Measurements from ENCODE around the gene TMEM176A.
"Not testable (repeated sequence)": the region's sequence is repeated elsewhere in the genome, so short reads cannot be mapped to it uniquely, and the experiment has no call there.

The TMEM176A gene, protein sequence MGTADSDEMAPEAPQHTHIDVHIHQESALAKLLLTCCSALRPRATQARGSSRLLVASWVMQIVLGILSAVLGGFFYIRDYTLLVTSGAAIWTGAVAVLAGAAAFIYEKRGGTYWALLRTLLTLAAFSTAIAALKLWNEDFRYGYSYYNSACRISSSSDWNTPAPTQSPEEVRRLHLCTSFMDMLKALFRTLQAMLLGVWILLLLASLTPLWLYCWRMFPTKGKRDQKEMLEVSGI

DNA sequence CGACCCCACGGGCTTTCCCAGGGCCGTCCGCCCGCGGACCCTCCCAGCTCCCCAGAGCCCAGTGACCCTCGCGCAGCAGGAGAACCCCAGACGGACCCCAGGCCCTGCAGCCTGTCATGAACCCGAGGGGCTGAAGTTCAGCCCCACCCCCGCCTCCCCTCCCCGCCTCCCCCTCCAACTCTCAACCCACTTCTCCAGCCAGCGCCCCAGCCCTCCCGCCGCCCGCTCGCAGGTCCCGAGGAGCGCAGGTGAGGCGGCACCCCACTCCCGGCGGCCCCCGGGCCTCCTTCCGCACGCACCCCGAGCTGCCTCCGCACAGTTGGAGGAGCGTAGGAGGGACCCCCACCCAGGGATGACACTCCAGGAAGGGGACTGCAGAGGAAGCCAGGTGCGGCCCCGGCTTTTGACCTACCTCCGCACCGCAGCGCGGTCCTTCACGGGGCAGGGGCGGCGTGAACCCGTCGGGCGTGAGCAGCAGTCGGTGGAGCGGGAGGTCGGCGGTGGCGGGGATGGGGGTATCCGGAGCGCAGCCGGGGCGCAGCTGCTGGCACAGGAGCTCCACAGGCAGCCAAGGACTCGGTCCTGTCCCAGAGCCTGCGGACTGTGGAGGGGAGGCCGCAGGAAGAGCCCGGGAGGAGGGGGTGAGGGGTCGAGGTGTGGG, at the start of gene TMEM176A:
Gene TMEM176A, plus strand, starts transcription at position 189 of the 661 bp plus-strand sequence. CDS start 782 bp downstream, outside the sequence.
- no peak for DNase-seq

DNA sequence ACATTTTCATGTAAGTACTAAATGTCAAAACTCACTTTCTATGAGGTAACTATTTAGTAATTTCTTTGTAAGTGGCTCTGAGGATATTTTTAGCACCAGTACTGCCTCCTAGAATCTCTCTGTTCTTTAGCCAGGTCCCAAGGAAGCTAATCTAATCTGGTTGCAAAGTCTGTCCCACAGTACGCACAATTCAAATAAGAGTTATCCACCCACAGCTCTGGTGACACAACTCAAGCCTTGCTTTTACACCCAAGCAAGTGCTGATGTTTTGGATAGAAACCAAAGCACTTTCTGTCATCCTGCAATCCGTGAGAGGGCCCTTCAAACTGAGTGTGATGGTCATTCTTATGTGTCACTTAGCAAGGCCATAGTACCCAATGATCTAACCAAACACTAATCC, 48.9 kb upstream of the TMEM176A start:
- DNase-seq, result no peak

DNA sequence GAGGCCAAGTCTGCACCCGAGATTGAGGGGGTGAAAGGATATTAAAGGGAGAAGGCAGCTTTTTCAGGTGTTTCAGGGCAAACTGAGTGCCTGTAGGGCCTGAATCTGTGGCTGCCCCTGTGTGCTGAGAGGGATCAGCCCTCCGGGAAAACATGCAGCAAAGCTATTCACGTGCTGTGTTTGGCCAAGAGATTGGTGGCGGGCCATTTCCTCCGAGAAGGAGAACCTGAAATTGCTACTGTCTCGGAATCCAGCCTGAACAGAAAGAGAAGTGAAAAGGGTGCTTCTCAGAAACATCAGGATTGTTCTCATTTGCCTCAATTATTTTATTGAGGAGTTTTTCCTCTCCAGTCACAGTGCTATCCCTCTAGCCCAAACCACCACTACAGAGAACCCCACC, 47.3 kb upstream of the TMEM176A start:
- no peak for DNase-seq

DNA sequence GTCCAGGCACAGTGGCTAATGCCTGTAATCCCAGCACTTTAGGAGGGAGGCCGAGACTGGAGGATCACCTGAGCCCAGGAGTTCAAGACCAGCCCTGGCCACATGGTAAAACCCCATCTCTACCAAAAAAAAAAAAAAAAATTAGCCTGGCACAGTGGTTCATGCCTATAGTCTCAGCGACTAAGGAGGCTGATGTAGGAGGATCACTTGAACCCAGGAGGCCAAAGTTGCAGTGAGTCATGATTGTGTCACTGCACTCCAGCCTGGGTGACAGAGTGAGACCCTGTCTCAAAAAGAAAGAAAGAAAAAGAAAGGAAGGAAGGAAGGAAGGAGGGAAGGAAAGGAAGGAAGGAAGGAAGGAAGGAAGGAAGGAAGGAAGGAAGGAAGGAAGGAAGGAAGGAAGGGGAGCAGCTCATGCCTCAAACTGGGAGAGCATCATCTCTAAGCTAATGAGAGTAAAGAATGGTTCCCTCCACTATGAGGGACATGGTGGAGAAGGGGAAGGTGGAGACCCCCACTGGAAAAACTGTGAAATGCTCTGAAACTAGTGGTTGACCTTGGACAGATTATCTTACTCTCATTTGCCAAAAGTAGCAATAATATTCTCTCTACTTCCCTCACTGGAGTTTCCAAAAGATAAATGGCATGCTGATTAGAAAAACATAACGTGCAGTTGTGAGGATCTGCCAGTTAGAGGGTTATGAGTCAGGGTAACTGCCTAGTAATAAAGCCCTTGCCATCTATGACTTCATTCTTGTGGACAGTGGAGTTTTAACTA, 46.6 kb upstream of the TMEM176A start:
- no peak for DNase-seq

DNA sequence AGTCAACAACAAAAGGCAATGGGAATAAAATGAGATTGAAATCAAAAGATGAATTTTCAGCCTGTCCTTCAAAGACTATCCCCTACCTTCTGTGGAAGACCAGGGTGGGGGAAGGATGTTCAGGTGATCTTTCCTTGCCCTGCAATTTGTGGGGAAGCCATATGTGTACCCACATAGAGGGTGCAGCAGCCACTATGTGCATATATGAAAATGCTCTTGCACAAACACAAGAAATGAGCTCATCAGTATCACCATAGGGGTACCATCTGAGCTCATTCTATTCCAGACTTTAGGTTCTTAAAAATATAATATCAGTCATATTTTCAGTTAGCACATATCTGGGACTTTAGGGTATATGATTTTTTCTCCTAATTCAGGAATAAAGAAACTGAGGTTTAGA, 45.6 kb upstream of the TMEM176A start:
- no peak for DNase-seq

DNA sequence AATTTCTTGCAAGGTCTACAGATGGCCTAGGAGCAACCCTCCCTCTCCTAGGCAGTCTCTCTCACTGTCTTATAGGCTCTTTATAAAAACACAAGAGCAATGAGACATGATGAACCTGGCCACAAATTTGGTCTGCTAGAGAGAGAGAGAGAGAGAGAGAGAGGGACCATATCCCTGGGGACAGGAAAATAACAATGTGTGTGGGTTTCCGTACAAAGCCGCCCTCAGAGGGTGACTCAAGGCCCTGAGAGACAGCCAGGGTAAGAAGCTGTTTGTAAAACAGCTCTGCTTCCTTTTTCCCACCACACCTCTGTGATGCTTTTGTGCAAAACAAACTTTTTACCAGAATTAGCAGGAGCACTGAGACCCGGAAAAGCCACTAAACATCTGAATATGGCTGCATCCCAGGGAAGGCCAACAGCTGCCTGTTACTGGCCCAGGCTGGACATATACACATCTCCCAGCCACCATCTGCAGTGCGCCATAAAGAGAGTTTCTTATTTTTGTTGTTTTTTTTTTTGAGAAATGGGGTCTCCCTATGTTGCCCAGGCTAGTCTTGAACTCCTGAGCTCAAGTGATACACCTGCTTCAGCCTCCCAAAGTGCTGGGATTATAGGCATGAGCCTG, 45.0 kb upstream of the TMEM176A start:
- no peak for DNase-seq

DNA sequence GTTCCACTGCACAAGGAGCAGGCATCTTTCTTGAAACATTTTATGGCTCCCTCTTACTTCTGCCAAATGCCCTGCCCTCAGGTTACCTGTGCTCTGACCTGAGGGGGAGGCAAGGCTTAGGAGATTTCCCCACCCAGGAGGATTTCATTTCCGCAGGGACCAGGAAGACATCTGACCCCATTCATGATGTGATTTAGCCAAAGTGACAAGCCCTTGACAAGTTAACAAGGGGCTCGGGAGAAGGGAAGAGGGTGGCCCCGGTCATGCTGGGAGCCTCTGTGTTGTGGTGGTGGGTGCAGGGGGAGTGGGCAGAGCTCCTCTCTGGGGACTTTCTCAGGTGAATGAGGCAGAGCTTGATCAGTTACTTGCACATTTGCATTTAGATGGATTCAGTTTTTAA, 44.4 kb upstream of the TMEM176A start:
- no peak for DNase-seq

DNA sequence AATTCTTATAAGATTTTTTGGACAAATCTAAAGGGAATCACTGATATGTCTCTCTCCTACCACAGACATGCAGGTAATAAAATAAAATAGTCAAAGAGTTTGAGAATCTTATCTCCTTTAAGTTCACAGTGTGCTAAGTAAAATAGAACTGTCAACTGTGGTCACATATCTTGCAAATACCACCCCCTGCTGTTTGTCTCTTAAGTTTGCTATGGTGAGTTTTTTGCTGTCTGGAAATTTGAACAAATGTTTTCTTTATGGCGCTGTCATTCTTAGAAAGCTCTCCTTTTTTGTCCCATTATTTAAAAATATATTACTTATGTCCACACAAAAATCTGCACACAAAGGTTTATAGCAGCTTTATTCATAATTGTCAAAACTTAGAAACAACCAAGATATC, 43.7 kb upstream of the TMEM176A start:
- DNase-seq, result no peak

DNA sequence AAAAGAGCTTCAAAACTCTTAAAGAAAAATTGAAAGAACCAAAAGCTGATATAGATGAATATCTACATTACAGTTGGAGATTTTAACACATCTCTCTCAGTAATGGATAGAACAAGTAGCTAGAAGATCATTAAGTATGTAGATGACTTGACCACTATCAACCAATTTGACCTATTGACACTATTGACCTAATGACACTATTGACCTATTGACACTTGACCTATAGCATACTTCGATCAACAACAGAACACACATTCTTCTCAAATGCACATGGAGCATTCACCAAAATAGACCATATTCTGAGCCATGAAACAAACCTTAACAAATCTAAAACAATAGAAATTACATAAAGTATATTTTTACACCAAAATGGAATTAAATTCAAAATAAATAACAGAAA, 41.1 kb upstream of the TMEM176A start:
- no peak for DNase-seq

DNA sequence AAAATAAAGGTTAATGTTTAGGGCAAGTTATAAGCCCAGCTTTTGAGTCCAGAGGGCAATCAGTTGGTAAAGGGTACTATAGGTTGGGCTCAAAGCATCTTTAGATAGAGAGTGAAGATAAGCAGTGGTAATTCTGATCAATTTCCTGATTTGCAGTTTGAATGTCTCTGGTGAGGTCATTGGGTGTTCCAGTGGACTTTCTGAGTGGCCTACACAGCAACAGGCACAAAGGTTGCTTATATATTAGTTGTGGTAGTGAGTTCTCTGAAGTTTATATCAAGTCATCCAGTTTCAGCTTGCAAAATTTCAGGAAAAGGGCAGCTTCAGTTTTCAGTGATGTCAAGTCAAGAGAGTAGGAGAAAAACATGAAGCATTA, 34.2 kb upstream of the TMEM176A start:
- DNase-seq, result no peak

DNA sequence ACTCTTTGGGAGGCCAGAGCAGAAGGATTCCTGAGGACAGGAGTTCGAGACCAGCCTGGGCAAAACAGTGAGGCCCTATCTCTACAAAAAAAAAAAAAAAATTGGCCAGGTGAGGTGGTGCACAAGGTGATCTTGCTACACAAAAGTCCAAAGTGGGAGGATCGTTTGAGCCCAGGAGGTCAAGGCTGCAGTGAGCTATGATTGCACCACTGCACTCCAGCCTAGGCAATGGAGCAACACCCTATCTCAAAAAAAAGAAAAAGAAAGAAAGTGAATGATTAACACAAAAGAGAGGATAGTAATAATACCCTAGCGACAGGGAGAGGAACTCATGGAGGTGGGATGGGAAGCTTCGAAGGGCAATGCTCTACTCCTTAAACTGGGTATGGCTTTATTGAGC, 30.8 kb upstream of the TMEM176A start:
- no peak for DNase-seq

DNA sequence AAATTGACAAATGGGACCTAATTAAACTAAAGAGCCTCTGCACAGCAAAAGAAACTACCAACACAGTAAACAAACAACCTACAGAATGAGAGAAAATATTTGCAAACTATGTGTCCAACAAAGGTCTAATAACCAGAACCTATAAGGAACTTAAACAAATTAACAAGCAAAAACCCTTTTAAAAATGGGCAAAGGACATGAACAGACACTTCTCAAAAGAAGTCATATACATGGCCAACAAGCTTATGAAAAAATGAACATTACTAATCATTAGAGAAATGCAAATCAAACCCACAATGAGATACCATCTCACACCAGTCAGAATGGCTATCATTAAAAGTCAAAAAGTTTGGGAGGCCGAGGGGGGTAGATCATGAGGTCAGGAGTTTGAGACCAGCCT, 26.4 kb upstream of the TMEM176A start:
- not testable (repeated sequence) for DNase-seq

DNA sequence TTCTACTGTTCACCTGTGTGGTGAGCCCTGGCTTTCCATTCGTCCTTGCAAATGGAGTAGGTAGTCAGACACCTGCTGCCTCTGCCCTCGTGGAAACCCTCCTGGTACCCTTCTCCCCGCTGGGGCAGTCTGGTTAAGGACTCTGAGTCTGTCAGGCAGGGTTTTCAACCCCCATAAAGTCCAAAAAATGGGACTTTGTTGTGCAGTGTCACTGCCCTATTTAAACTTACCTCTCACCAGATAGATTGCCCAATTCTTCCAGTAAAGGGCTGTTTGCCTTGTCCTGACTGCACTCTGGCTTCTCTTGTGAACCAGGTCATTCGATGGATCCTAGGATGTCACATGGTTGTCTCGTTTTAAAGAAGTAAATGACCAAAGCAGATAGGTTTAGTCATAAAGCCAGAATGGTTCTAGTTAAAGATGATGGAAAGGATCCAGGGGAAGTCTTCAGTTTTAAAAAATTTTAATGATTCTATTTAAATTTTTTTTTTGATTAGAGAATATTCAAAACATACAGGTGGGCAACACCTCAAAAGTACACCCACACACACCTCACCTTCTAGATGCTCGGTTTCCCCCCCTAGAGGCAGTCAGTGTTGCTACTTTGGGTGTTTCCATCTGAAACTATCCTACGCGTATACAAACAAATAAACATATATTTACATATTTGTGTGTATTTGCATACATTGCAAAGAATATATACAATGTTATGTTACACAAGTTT, 22.4 kb upstream of the TMEM176A start:
- no peak for DNase-seq

DNA sequence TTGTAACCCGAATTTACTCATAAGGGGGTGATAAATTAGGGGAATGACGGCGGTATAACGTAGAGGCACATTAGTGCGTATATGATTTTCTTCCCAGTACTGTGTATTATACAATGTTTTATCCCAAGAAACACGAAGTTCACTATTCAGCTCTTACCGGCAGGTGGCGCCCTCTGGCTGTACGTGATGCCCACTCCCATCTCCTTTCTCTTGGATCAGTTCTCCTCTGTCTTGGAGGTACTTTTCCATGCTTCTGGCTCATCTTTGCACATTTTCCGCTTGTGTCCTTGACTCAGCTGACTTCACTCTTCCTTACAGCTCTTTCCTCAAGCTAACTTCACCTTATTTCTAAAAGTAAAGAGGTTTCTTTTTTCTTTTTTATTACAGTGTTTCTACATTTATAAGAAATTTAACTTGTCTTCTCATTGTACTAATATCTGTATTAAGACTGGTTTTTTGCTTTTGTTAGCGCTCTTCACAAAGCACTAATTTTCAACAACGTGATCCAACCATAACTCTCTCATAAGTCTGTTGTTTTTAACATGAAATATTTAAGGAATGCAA, 21.7 kb upstream of the TMEM176A start:
- DNase-seq, result peak; percentile 54

DNA sequence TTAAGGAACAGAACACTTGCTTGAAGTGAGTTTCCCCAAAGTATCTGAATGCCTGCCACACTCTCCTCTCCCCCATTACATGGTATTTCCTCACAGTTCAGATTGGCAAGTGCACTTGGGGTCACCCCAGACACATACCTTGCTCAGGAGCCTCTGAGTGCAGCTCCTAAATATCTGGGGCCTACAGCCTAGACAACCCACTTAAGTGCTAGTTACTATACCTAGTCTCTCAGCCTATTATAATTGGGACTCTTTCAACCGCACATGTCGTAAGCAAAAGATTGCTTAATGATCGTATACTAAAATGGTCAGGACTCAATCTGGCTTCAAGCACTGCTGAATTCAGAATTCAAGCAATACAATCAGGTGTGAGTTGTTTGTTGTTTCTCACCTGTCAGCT, 20.3 kb upstream of the TMEM176A start:
- no peak for DNase-seq

DNA sequence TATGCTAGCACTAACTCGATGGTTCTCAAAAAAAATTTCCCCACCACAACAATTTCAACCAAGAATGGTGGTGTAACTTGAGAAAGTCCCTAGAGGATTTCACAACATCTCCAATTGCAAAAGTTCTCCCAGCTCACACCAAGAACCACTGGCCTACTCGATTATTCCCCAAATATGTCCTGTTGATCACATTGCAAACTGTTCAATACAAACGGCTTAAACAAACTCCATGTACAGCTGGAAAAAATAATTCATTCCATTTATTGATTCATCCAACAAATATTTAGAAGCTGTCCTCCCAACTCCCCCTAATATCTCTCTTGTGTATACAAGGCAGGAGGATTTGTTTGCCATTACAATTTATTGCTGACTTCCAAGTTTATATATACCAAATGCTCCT, 19.5 kb upstream of the TMEM176A start:
- no peak for DNase-seq

DNA sequence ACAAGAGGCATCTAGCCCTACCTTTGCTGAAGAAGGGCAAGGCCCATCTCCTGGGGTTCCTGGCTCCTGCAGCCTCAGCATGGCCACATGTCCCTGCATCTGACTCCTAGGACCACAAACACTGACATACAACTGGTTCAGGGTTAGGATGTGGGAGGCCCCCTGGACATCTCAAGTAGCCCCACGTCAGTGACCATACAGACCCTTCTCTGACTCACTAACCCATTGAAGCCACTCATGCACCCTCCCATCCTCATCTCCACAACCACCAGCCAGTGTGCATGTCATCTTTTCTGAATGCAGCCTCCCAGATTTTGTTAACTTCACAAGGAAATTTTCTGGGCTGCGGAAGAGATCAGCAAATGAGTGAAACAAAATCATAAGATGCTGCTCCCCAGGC, 18.6 kb upstream of the TMEM176A start:
- DNase-seq, result no peak

DNA sequence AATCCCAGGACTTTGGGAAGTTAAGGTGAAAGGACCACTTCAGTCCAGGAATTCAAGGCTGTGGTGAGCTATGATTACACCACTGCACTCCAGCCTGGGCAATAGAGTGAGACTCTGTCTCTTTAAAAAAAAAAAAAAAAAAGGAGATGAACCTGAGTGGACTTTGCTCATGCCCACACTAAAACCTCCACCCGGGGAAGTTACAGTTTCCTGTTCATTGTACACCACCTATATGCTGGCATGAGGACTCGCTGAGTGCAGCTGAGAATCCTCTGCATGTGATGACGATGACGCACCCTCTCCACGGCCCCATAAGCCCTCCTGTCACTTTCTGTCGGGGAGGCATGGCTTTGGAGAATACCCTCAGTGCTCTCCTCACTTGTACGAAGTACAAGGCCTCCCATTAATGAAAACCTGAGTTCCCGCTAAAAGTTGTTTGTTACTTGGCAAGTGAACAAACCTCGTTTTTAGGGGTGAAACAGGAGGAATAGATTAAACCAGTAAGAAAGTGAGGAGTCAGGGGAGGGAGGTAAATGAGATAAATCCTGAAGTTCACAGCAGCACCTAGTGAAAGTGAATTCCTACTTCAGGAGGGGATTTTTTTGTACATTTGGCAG, 16.3 kb upstream of the TMEM176A start:
- DNase-seq, result no peak

DNA sequence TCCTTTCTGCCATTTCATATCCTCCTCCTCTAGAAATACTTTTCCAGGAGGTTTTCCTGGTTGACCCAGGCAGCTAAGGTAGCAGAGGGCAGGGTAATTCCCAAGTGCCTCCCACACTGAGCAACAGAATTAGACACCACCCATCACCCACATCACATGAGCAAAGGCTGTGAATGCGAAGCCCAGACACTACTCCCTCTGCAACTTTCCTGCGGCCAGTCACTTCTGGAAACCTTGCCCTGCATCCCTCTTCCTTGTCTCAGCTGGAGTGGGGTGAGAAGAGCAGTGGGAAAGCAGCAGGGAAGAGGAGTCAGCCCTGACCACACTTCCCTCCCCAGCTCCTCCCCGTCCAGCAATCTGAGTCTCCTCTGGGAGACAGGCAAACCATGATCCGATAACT, 15.6 kb upstream of the TMEM176A start:
- DNase-seq, result no peak

DNA sequence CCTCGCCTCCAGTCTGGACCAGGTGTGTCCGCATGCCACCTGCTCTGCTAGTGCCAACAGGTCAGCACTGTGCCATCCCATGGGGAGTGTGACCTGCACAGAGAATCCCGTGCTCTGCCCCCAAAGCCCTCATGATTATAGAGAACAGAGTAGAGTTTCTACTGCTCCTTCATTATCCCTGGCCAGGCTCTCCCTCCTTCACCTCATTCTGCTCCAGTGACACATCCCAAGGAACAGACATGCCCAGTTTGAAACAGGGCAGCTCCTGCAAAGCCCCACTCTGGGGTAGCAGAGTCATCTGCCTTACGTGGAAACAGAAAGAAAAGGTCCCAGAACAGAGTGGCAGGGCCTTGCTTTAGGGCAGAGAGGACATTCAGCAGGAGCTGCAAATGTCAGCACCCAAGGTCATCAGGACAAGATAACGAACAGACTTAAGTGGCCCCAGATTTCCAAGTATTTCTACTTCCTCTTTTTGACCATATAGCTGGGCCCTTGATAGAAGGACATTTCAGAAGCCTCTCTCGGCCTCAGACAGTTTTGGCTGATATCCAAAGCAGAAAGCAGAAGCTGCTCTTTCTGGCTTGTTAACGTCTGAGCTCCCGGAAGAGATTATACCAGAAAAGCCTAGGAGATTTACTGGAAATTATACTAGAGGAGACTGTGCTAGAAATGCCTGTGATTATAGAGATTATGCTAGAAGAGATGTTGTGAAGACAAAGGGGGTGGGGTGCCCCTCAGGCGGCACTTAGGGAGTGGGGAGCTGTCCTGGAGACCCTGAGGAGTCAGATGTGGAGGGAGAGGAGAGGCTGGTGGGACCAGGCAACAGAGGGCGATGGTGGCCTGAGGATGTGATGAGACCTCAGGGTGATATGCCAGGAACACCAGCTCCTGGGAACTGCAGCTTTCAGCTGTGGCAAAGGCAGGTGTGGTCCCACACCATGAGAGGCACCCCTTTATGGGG, 13.0 kb upstream of the TMEM176A start:
- DNase-seq, result no peak
